ENCODE results near the gene UBL3. TPM values are rescaled to one million over a fixed set of nuclear protein-coding genes. Genes with fewer than 3 reads are reported as not detected.

UBL3 gene
- total RNA-seq: 8.4 and 12.9 TPM in 2 replicates

GRCh38 chr13:29850213-29850898, at the start of gene UBL3:
Gene UBL3 (minus strand): TSS chr13:29850617. CDS start chr13:29849538, 1,079 bp downstream.

All from smooth muscle cell of bladder (primary cell).